Gastroesophageal sphincter (tissue), 3 donors: ENCODE measurements around the gene TST.

Experiments used
- CTCF ChIP-seq, 4 experiments: fragments of 200-600 bp in 2 of 4; fragments of 450-650 bp in 2 of 4; sonication (generic) in 1 of 4; IDR thresholded peaks; one replicate each; pipeline ENCODE4 v1.5.1; 2017 to 2019; ENCODE audit warnings: antibody characterized with exemption in 4 of 4, mild to moderate bottlenecking in 2 of 4, moderate library complexity in 2 of 4
- EP300 ChIP-seq: sonication (generic); formaldehyde crosslinking; IDR thresholded peaks from one replicate; pipeline ENCODE4 v1.6.1; 2017; ENCODE audit warnings: antibody characterized with exemption, mild to moderate bottlenecking
- POLR2A ChIP-seq, 2 donors: fragments of 450-650 bp; IDR thresholded peaks; one replicate each; pipeline ENCODE4 v1.6.1; 2017; ENCODE audit warnings: antibody characterized with exemption in 2 of 2, mild to moderate bottlenecking in 2 of 2, moderate library complexity in 1 of 2
- POLR2AphosphoS5 ChIP-seq: sonication (generic); formaldehyde crosslinking; IDR thresholded peaks from one replicate; pipeline ENCODE4 v1.6.1; 2017; ENCODE audit warnings: antibody characterized with exemption

- TF ChIP-seq POLR2A (IDR thresholded peaks at IDR 0.05) = no peak
- TF ChIP-seq CTCF (IDR thresholded peaks at IDR 0.05) = no peak
- no peak for TF ChIP-seq POLR2AphosphoS5
- TF ChIP-seq EP300 = no peak
These were observed 11.6 kb downstream of the TST start for GRCh38 chr22:37007651-37008050.
